HG03571 (cell line): ENCODE results near the gene DPP6.

Experiments
- ATAC-seq: cut with Tn5 transposase; IDR thresholded peaks from one replicate; pipeline ENCODE4 v1.9.1; 2021; ENCODE audit not compliant: unreplicated experiment

Gene DPP6

DNA sequence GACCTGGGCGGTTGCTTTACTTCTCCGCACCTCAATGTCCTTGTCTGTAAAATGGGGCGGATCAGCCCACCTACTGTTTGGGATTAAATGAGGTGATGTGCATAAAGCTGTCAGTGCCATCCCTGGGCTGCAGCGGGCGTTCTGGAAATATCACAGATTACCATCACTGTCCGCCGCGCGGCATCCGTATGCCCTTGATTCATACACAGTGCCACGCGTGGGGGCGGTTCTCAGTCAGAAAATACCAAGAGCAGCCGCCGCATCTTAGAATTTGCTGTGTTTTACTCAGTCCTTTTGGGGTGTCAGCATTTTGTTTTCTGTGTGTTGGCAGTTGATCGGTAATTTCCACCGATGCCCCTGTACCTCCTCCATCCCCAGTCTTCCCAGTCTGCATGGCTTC lies 338.8 kb downstream of the DPP6 start:
- ATAC-seq: no peak

DNA sequence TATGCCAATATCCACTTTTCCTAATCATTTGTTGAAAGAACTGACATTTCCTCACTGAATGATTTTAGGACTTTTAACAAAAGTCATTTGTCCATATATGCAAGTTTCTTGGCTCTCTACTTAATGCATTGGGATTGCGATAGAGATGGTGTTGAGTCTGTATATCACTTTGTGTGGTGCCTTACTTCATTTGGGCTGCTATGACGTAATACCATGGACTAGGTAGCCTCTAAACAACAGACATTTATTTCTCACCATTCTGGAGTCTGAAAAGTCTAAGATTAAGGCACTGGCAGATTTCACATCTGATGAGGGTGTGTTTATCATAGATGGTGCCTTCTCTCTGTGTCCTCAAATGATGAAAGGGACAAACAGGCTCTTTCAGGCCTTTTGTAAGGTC lies 342.6 kb downstream of the DPP6 start:
- no peak for ATAC-seq

DNA sequence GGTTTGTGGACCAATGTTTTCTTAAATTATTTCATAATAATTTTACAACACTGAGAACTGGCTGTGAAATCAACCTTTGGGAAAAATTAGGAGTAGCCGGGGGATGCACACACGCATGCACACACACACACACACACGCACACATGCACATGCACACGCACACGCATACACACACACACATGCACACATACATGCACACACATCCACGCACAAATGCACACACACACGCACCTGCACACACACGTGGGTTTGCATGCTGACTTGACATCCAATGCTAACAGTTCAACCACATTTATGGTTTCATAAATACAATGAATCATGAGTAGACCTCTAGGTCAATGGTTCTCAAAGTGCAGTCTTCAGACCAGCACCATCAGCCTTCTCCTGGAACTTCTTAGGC lies 354.1 kb downstream of the DPP6 start:
- no peak for ATAC-seq

DNA sequence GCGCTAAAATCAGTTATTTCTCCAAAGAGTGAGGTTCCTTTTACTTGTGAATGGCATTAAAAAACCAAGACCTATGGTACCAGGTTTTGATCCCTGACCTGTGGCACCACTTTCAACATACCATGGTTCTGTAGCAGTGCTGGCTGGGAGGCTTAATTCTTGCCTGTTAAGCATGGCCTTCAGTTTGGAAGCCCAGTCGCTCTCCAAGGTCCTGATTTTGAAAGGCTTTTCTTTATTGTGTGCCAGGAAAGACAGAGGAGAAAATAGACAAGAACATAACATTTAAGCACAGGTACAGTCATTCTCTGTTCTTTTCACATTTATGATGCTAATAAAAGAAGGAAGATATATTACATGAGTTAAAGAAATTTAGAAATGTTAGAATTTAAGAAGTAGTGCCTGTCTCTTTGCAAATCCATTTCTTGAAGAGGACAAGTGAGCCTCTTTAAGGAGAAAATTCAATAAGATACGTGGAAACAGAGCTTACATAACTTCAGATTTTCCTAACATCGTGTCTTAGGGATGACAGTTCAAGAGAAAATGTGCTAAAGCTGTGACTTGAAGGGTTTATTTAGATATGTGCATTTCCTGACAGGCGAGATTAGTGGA lies 357.6 kb downstream of the DPP6 start:
- ATAC-seq: no peak

DNA sequence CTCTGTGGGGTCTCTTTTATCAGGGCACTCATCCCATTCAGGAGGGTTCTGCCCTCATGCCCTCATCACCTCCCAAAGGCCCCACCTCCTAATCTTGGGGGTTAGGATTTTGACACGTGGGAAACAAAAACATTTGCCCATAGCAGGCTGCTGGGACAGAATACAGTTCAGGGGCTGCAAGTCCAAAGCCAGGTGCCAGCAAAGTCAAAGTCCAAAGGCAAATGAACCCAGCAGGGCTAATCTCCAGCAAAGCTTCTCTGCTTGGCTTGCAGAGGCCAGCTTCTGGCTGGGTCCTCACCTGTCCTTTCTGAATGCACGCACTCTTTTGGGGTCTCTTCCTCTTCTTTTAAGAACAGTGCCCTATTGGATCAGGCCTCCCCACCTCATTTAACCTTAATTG lies 359.9 kb downstream of the DPP6 start:
- no peak for ATAC-seq

DNA sequence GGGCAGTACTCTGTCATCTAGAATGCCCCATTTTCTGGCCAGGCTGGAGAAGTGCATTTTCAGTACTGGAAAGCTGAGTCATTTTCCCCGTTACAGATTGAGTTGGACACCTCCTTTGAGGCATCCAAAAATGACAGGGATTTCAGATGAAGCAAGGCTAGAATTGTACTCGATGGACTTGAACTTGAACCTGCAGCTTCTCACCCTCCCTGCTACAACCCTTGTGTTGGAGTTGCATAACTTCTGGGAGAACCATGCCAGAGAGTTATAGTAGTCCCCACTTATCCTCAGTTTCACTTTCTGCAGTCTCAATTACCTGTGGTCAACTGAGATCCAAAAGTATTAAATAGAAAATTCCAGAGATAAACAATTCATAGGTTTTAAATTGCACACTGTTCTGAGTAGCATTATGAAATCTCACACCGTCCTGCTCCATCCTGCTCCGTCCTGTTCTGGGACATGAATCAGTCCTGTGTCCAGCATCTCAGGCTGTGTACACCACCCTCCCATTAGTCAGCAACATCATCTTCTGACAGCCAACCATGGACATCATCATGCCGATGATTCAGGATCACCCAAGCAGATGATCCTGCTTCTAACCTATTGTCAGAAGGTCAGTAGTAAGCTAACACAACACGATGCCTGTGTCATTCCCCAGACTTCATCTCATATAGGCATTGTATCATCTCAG lies 363.7 kb downstream of the DPP6 start:
- no peak for ATAC-seq

DNA sequence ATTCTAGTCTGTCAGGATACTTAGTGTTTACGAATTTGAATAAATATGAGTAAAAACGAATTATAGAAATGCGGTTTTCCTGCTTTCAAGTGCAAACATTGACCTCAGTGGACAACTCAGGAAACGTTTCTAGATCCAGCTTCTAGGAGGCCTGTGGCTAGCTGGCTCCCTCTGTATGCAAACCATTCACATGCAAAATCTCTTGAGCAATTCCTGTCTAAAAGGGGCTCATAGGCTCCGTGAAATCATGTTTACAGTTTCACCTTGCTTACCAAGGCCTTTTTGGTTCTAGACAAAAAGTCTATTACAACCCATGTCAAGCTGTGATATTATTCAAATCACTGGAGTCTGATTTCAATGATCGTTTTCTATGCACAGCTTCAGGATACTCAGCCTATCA lies 364.5 kb downstream of the DPP6 start:
- no peak for ATAC-seq

DNA sequence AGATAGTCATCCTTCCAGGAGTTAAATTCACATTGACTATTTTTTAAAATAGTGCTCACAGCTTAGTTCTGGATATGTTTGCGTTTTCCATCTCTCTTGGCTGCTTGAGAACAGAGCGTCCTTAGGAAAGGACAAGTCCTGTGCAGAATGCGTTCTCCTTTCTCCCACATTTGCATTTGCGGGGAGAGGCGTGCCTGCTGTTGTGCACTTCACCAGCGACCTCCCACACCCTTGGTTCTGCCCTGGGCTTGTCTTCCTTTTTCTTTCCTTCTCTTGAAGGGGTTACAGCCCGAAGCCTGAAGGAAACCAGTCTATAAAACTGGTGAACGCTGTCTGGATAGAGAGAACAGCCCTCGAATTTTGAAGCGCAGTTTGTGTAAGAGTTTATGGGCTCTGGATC lies 367.1 kb downstream of the DPP6 start:
- no peak for ATAC-seq

DNA sequence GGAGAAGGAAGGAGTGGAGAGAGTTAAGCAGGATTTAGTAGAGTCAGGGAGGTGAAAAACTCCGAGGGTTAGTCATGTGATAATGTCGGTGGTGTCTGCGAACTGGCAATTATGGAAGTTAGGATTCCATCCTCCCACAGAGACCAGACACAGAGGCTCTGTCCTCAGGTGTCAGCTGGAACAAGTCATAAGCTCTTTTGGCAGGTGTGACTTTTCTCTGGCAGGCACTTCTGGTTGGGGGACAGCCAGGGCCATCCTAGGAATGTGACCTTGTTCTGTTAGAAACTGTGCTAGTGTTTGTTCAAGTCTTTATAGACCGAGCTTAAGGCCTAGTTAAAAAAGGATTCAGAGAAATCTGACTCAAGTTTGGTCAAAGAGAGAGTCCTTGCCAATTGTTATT lies 371.0 kb downstream of the DPP6 start:
- ATAC-seq: no peak

DNA sequence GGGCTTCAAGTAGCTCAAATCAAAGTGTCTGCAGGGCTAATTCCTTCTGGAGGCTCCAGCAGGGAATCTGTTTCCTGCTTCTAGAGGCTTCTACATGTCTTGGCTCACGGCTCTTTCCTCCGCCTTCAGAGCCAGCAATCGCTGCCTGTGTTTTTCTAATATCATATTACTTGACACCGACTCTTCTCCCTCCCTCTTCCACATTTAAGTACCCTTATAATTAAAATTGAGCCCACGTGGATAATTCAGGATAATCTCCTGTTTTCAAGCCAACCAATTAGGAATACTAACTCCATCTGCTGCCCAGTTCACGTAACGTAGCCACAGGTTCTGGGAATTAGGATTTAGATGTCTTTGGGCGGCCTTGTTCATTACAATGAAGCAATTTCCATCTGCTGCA lies 372.2 kb downstream of the DPP6 start:
- no peak for ATAC-seq

DNA sequence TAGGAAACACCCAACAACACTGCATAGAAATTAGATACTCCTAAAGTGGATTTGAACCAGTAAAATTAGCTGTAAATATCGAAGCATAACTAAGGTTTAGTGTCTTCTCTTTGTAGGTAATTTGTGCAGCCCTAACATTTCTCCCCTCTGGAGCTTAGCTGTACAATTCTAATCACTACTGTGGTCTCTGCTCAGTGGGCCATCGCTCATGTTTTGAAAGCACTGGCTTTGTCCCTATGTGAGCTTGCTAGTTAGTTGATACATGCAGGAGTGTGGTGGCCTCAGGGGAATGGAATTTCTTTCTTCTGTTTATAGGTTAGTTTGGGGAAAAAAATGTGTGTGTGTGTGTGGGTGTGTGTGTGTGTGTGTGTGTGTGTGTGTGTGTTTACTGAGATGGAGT lies 373.1 kb downstream of the DPP6 start:
- no peak for ATAC-seq

DNA sequence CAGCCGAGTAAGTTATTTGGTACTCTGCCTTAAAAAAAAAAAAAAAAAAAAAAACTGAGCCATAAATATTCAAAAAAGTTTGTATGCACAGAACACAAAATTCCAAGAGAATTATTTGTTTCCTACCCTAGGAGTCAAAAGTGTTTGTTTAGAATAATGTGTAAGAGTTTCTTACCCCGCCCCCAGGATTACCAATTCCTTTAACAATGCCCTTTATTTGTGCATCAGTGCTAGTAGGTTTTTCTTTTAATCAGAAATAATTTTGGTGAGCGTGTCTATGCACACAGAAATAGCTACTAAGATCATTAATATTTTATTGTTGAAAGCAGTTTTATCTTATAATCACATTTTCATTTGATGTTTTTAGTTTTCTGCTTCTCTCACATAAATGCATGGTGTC lies 374.6 kb downstream of the DPP6 start:
- no peak for ATAC-seq

DNA sequence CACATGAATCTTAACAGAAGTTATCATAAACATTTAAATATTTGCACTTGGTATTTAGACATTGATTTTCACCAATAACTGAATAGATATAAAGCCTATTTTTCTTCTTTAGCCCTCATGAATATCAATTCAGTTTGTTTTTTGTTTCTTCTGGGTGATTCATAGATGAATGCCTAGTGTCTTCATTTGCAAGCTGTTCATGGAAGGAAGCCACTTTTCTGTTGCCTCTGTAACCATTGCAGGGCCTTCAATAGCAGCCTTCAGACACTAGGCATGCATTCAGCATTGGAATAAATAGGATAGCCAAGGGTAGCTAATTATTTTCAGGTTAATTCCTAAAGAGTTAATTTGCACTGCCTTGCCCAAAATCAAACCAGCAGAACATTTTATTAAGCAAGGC lies 375.3 kb downstream of the DPP6 start:
- no peak for ATAC-seq

DNA sequence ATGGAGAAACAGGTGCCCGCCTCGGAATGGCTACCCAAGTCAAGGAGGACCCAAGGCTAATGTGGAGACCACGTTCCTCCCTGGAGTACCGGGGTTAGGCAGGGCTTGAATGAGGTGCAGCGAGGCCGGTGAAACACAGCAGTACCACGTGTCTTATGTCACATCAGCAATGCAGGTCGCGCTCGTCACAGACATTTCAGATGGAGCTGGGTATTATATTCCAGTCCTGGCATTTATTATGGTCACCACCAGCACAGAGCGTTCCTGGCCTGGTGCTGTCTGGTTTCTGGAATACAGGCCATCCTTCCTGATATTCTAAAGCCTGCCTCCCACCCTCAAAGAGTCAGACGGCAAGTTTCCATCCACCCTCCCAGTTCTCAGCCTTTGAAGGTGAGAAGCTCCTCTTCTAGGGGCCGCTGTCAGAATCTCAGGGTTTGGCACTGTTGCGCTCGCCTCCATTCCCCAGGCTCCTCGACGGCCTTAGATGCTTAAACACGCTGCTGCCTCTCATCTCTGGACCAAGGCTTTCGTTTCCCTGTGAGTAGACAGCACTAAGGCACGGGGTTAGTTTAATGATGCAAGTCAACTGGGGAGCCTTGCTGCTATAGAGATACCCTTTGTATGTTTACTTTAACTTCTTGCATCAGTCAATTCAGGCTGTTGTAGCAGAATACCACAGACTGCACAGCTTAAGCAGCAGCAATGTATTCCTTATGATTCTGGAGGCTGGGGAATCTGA lies 377.6 kb downstream of the DPP6 start:
- ATAC-seq: no peak

DNA sequence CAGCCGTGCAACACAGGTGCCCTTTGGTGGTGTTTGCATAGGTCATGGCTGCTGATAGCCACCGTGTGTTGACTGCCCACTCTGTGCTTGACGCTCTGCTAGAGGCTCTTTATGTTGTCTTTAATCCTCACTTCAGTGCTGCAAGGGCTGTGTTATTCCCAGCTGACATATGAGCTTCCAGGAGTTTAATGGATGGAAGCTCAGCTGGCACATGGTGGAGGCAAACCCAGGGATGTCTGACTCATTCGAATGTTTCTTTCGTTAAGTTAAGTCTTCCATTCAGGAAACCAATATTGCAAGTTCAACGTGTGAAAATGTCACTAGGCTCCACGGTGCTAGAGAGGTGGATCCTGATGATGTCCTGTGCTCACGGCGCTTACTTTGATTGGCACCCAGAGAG lies 378.4 kb downstream of the DPP6 start:
- ATAC-seq: no peak

DNA sequence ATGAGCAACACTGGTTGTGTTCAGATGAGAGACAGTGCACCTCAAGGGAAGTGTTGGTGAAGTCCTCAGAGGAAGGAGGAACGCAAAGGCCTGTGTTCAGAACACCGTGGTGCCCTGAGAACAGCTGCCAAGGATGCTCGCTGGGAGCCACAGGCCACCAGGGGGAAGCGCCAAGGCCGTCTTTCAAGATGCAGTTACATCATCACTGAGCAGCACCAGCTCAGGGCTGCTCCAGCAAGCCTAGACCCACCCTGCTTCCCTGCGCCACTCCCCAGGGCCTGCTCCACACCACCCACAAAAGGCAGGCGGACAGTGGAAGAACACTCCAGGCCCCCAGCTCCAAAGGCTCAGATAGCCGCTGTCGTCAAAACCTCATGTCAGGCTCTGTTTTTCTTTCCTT lies 378.8 kb downstream of the DPP6 start:
- no peak for ATAC-seq

DNA sequence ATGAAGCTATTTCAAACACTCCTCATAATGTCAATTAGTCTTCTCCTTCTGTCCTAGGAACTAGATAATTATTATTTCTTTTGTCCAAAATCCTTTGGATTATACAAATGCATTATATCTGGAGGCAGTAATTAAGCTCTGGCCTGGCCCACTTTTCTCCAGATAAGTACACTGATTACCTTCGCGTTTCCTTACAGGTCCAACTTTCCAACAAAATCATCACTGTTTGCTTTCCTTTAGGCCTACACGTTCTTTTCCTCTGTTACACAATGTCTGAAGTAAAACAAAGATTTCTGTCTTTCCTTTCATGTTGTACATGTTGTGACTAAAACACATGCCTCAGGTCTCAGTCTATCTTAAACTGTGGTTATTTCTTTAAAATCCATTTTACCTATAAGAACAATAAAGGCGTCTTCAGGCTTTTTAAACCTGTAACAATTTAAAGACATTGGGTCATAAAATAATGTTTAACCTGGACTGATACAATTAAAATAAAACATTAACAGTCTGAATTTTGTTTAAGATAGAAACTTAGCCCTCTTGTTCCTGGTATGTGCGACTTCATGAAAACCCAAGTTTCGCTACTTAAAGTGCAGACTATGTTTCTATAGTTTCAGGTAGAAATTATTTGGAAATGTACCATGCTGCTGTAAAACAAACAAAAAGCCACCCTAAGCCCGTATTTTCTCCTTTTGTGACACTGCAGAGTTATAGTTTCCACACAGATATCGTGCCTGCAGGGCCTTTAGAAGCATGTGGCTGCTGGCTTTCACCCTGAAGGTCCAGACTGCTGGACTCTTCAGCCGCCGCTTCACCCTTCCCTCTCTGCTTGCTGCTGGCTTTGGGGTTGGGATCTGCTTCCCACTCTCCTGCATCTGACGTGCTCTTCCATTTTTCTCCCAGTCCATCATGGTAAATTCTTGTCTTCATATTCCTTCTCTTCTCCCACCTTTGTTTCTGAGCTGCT lies 381.7 kb downstream of the DPP6 start:
- no peak for ATAC-seq

DNA sequence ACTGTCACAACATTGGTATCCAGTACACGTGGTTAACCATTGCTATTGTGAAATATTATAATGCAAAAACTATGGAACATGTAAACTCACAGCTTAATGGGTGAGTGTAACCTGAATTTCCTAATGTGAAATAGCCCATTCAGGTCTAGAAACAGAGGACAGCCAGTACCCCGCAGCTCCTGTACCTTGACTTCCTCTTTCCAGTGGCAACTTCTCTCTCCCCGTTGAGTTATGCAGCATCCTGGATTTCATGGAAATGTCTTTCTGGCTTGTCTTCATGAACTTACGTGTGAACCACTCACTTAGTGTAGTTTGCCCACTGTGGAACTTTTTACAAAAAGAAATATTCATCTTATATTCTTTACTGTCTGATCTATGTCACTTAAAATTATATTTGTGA lies 384.4 kb downstream of the DPP6 start:
- ATAC-seq: no peak

DNA sequence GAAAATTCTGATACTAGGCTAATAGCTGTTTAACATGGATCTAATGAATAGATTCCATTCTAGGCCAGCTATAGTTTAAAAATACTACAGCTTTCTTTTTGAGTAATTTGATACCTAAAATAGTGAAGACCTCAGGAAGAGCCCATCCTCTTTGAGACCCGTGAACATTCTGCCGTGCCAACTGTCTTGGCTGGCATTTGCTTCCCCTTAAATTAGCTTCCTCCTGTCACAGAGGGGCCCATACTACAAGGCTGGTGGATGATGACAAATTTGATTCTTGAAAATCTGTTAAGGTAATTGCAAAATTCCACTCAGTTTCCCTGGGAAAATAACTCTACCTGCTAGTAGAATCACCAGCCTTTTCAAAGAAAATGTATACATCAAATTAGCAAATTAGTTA lies 385.0 kb downstream of the DPP6 start:
- no peak for ATAC-seq

DNA sequence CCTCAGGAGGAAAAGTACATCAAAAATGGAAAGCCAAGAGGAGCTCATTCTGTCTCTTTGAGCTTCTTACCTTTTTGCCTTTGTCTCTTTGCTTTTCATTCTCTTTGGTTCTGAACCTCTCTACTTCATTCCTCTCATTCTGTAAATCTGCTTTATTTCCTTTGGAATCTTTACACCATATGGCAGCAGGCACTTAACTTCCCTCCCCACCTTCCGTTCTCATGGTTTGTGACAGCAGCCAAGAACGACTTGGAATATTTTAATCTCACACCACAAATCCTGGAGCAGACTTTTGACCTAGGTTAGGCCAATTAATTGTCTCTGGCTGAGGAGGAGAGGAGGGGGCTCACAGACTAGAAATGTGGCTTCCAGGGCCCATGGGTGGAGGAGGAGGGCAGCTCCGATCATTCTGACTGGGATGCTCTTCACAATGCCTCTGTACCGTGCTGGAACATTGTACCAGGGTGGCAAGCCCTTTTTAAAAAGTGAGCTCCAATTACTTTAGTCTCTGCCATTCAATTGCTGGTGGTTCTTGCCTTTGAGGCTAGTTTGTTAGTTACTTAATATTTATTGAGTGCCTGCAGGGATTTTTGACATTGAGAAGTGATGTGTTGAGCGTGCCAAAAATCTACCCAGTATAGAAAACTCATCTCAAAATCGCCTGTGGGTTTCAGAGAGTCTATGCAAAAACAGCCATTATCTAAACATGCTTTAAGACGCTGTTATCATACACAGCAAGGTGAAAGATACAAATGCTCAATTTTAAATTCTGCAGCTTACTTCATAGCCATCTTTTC lies 386.6 kb downstream of the DPP6 start:
- ATAC-seq: no peak

DNA sequence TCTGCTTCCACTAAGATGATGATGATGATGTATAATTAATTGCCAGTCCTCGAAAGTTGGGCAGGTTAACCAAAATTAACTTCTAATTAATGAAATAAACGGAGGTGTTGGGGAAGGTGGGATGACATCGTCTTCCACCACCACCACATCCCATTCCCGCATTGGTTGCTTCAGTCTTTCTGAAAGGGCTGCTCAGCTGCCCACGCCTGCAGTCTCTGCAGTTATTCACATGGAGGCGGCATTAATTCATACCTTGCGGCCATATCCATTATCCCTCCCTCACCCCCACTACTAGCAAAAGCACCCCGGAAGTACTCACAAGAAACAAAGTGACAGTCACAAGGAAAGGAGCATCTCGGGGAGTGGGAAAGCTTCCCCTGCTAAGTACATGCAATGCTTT lies 387.9 kb downstream of the DPP6 start:
- no peak for ATAC-seq
